ENCODE measurements around the gene PMS1.

The PMS1 gene

DNA sequence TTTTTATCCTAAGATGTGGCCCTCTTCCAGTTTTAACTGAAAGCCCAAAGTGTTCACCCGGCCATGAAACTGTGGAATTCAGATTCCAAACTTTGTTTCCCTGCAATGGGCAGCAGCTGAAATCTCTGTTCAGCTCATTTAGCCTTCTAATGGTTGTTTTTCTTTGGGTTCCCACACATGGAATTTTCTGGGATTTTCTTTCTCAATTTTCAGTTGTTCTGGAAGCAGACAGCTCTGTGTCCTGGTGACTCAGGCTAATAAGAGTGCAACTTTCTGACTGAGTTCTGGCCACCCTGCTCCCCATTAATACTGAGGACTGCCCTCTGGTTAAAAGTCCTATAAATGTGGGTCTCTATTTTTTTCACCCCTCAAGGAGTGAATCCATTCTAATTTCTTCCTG is 78.5 kb downstream of the PMS1 start:
- H3K4me1 ChIP-seq (ENCODE audit: control insufficient read depth, insufficient read depth, low read length, poor library complexity, severe bottlenecking): no peaks in the 10 kb centered on the region
- H3K27ac ChIP-seq (ENCODE audit: low read depth, low read length, severe bottlenecking): no peak overlapping the region
- WGBS, 2 experiments (ENCODE audit: insufficient coverage in 2 of 2): 100% methylated on average over 1 of the region's 1 CpG
- peaks cover 5% of the 10 kb centered on the region for H3K36me3 ChIP-seq (ENCODE audit: control insufficient read depth, insufficient read depth, low read length)
- no peak overlapping the region for H3K4me3 ChIP-seq (ENCODE audit: extremely low read depth, insufficient read depth, low read length, poor library complexity, severe bottlenecking)
- no peaks in the 10 kb centered on the region for H3K9me3 ChIP-seq (ENCODE audit: control insufficient read depth, low read length)

DNA sequence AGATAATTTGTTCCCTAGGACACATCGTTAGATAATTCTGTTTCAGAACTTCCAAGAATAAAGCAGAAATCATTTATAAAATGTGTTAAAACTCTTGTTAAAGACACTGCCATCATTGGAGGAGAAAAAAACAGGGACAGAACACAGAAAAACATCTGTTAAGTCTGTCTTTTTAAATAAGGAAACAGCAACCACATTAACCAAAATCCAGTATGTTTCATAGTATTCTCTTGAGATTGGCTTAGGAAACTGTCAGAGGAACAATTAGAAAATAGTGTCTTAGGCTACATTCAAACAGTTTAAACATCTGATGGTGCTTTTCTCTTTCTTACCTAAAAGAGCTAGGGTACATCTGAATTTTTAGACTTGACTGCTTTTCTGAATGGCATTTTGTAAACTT is 81.6 kb downstream of the PMS1 start:
- no CpG with 5 or more reads among the region's 1 CpG for WGBS, 2 experiments (ENCODE audit: insufficient coverage in 2 of 2)

DNA sequence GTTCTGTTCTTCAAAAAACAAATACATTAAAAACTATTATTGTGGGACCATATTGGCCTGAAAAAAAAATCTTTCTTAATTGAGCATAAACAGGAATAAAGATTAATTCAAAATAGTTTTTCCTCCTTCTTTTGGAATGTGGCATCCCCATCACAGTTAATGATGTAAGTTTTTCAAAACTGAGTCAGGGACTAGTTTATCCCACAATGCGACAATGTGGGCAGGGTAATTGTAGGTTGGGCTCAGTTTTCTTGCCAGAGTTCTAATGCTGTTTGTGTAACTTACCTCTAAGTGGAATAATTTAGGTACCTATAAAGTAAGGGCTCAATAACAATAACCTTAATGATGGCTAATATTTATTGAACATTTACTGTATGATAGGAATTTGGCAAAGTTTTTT is 82.0 kb downstream of the PMS1 start:
- WGBS, 2 experiments (ENCODE audit: insufficient coverage in 2 of 2): 100% methylated on average over 1 of the region's 1 CpG; no CpG with 5 or more reads in 1 of the 2 experiments
- Histone ChIP-seq H3K27ac (ENCODE audit: low read depth, low read length, severe bottlenecking) (no peak overlapping the region), H3K4me3 (ENCODE audit: extremely low read depth, insufficient read depth, low read length, poor library complexity, severe bottlenecking) (no peak overlapping the region), H3K4me1 (ENCODE audit: control insufficient read depth, insufficient read depth, low read length, poor library complexity, severe bottlenecking) (no peaks in the 10 kb centered on the region), H3K36me3 (ENCODE audit: control insufficient read depth, insufficient read depth, low read length) (peaks cover 5% of the 10 kb centered on the region), H3K9me3 (ENCODE audit: control insufficient read depth, low read length) (no peaks in the 10 kb centered on the region)

More for the DNA sequence above, 81.6 kb downstream of the PMS1 start:
- Histone ChIP-seq H3K27ac (ENCODE audit: low read depth, low read length, severe bottlenecking) (no peak overlapping the region), H3K36me3 (ENCODE audit: control insufficient read depth, insufficient read depth, low read length) (peaks cover 5% of the 10 kb centered on the region), H3K4me1 (ENCODE audit: control insufficient read depth, insufficient read depth, low read length, poor library complexity, severe bottlenecking) (no peaks in the 10 kb centered on the region), H3K9me3 (ENCODE audit: control insufficient read depth, low read length) (no peaks in the 10 kb centered on the region), H3K4me3 (ENCODE audit: extremely low read depth, insufficient read depth, low read length, poor library complexity, severe bottlenecking) (no peak overlapping the region)

DNA sequence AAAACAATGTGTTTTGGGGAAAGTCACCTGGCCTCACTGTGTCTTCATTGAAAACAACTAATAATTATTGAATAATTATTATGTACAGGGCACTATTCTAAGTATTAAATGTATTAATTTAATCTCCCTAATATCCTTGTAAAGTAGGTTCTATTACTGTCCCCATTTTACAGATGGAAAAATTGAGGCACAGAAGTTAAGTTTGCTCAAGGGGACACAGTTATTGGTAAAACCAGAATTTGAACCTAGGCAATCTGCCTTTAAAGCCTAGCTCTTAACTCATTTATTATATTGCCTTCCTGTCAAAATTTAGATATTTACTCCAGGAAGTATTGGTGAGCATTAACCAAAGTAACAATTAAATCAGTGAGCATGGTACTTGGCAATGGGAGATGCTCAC is 84.6 kb downstream of the PMS1 start:
- Histone ChIP-seq H3K4me3 (ENCODE audit: extremely low read depth, insufficient read depth, low read length, poor library complexity, severe bottlenecking) (no peak overlapping the region), H3K36me3 (ENCODE audit: control insufficient read depth, insufficient read depth, low read length) (peaks cover 5% of the 10 kb centered on the region), H3K9me3 (ENCODE audit: control insufficient read depth, low read length) (no peaks in the 10 kb centered on the region), H3K27ac (ENCODE audit: low read depth, low read length, severe bottlenecking) (no peak overlapping the region), H3K4me1 (ENCODE audit: control insufficient read depth, insufficient read depth, low read length, poor library complexity, severe bottlenecking) (no peaks in the 10 kb centered on the region)

DNA sequence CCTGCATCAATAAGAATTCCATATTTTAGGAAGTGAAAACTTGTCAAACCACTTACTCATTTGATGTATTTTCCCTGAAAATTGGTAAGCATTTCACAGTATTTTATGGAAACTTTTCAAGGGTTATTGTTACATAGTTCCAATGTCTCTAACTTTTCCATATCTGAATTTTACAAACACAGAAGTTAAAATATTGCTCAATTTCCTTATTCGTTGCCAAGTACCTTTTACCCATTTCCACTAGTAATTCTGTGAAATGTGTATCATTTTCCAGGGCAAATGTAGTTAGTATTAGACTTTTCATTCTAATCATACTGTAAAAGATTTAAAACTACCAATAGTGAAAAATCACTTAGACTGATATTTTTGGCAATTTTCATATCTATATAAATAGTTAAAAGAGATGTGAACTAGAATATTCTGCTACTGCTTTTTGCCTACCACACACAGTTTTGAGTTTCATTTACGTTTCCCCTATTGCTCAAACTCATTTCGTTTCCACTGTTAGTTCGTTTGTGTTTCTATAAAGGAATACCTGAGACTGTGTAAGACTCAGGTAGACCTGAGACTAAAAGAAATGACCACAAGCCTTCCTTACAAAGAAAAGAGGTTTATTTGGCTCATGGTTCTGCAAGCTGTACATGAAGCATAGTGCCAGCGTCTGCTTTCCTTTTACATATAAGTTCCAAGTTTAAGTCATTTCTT is 86.3 kb downstream of the PMS1 start:
- Histone ChIP-seq H3K27ac (ENCODE audit: low read depth, low read length, severe bottlenecking) (no peak overlapping the region), H3K4me3 (ENCODE audit: extremely low read depth, insufficient read depth, low read length, poor library complexity, severe bottlenecking) (no peak overlapping the region), H3K9me3 (ENCODE audit: control insufficient read depth, low read length) (no peaks in the 10 kb centered on the region), H3K4me1 (ENCODE audit: control insufficient read depth, insufficient read depth, low read length, poor library complexity, severe bottlenecking) (no peaks in the 10 kb centered on the region), H3K36me3 (ENCODE audit: control insufficient read depth, insufficient read depth, low read length) (peaks cover 9% of the 10 kb centered on the region)
- WGBS, 2 experiments (ENCODE audit: insufficient coverage in 2 of 2): 83 to 100% methylated on average over 1 of the region's 5 CpGs

DNA sequence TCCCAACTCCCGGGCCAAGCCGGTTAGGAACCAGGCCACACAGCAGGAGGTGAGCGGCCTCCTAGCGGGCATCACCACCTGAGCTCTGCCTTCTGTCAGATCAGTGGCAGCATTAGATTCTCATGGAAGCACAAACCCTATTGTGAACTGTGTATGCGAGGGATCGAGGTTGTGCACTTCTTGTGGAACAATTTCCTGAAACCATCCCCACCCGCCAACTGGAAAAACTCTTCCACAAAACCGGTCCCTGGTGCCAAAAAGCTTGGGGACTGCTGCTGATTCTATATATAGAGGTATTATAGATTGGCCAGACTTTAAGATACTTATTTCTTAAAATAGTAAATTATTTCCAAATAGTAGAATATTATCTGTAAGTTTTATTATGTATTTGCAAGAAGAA is 89.4 kb downstream of the PMS1 start:
- no peak overlapping the region for H3K27ac ChIP-seq (ENCODE audit: low read depth, low read length, severe bottlenecking)
- 94 to 100% methylated on average over 4 to 5 of the region's 8 CpGs for WGBS, 2 experiments (ENCODE audit: insufficient coverage in 2 of 2)
- H3K4me3 ChIP-seq (ENCODE audit: extremely low read depth, insufficient read depth, low read length, poor library complexity, severe bottlenecking): no peak overlapping the region
- H3K36me3 ChIP-seq (ENCODE audit: control insufficient read depth, insufficient read depth, low read length): peaks cover 17% of the 10 kb centered on the region
- no peaks in the 10 kb centered on the region for H3K4me1 ChIP-seq (ENCODE audit: control insufficient read depth, insufficient read depth, low read length, poor library complexity, severe bottlenecking)
- H3K9me3 ChIP-seq (ENCODE audit: control insufficient read depth, low read length): no peaks in the 10 kb centered on the region

DNA sequence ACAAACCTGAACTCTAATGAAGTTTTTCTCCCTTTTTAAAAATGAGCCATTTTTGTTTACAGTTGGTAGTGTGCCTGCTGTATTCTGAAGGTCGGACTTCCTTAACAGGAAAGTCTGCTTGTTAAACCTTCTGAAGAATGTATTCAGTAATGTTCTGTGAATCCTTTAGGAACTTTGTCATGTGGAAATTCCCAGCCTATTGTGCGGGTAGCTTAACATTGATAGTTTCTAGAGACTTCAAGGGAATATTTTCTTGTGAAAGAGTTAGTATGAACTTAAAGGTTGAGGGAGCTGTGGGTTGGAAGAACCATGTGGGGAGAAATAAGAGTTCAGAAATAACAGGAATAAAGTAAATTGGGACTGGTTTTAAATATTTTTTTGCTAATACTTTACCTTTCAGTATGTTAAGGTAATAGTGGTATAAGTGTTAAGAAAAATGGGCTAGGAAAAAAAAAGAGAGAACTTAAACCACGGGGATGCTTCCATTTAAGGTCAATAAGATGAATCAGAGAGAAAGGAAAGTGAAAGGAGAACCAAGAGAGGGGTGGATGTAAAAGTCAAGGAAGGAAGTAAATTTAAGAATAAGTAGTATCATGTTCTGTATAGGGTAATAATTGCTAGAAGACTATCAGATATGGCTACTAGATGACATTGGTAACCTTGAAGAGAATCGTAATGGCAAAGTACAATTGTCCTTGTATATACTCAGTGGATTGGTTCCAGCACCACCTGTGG is 90.5 kb downstream of the PMS1 start:
- Histone ChIP-seq H3K4me1 (ENCODE audit: control insufficient read depth, insufficient read depth, low read length, poor library complexity, severe bottlenecking) (no peaks in the 10 kb centered on the region), H3K36me3 (ENCODE audit: control insufficient read depth, insufficient read depth, low read length) (peaks cover 17% of the 10 kb centered on the region), H3K27ac (ENCODE audit: low read depth, low read length, severe bottlenecking) (no peak overlapping the region), H3K9me3 (ENCODE audit: control insufficient read depth, low read length) (no peaks in the 10 kb centered on the region), H3K4me3 (ENCODE audit: extremely low read depth, insufficient read depth, low read length, poor library complexity, severe bottlenecking) (no peak overlapping the region)
- 92 to 96% methylated on average over 3 of the region's 4 CpGs for WGBS, 2 experiments (ENCODE audit: insufficient coverage in 2 of 2)

DNA sequence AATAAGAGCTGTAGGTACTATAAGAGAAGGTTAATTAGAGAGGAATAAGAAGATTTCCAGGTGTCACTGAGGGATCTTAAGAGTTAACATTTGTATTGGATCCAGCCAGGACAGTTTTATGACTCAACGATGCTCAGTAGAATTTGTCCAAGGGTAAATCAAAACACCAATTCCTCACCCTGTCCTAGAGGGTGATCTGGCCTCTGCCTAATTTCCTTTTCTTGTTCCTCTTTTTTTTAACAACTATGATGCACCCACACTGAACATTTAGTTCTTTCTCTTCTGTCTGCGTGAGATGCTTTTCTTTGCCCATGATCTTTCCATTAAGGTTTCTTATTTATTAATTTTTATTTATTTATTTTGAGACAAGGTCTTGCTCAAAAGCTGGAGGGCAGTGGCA is 92.0 kb downstream of the PMS1 start:
- no peaks in the 10 kb centered on the region for H3K9me3 ChIP-seq (ENCODE audit: control insufficient read depth, low read length)
- H3K36me3 ChIP-seq (ENCODE audit: control insufficient read depth, insufficient read depth, low read length): peaks cover 17% of the 10 kb centered on the region
- H3K4me3 ChIP-seq (ENCODE audit: extremely low read depth, insufficient read depth, low read length, poor library complexity, severe bottlenecking): no peak overlapping the region
- peaks cover 2% of the 10 kb centered on the region for H3K4me1 ChIP-seq (ENCODE audit: control insufficient read depth, insufficient read depth, low read length, poor library complexity, severe bottlenecking)
- WGBS, 2 experiments (ENCODE audit: insufficient coverage in 2 of 2): 85 to 100% methylated on average over 1 of the region's 2 CpGs
- no peak overlapping the region for H3K27ac ChIP-seq (ENCODE audit: low read depth, low read length, severe bottlenecking)

DNA sequence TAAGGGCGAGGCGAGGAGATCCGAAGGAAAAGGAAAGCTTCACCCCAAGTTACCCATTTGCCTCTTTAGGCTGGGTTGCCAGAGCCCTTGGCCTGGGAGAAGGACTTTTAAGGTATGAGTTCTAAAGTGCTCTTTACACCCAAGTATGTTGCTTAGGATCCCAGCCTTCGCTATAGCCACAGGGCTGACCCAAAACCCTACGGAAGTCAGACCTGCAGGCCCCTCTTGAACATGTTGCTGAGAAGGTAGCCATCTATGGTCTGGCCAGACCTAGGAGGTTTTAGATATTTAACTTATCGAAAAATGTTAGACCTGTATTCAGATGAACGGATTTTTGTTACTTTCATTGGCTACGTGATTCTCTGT is 95.4 kb downstream of the PMS1 start:
- peaks cover 2% of the 10 kb centered on the region for H3K4me1 ChIP-seq (ENCODE audit: control insufficient read depth, insufficient read depth, low read length, poor library complexity, severe bottlenecking)
- peaks cover 17% of the 10 kb centered on the region for H3K36me3 ChIP-seq (ENCODE audit: control insufficient read depth, insufficient read depth, low read length)
- H3K9me3 ChIP-seq (ENCODE audit: control insufficient read depth, low read length): no peaks in the 10 kb centered on the region
- H3K4me3 ChIP-seq (ENCODE audit: extremely low read depth, insufficient read depth, low read length, poor library complexity, severe bottlenecking): no peak overlapping the region
- no peak overlapping the region for H3K27ac ChIP-seq (ENCODE audit: low read depth, low read length, severe bottlenecking)
- 98 to 100% methylated on average over 3 to 7 of the region's 8 CpGs for WGBS, 2 experiments (ENCODE audit: insufficient coverage in 2 of 2)

DNA sequence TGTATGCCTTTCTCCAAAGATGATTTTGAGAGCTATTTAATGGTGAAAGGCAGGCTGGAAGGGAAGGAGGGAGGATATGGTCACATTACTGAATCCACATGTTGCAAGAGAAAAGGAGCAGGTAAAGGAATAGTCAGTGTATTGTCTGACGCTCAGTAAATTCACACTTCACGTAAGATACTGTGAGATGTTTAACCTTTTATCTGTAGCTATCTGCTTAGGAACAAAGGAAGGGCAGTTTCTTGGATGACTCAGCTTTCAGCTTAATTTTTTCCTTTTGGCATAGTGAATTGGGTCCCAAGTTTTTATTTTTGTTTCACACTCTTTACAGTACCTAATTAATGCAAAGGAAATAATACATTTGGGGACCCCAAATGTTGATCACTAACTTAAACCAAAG is 96.2 kb downstream of the PMS1 start:
- no peak overlapping the region for H3K4me3 ChIP-seq (ENCODE audit: extremely low read depth, insufficient read depth, low read length, poor library complexity, severe bottlenecking)
- peaks cover 2% of the 10 kb centered on the region for H3K4me1 ChIP-seq (ENCODE audit: control insufficient read depth, insufficient read depth, low read length, poor library complexity, severe bottlenecking)
- peaks cover 13% of the 10 kb centered on the region for H3K36me3 ChIP-seq (ENCODE audit: control insufficient read depth, insufficient read depth, low read length)
- no peaks in the 10 kb centered on the region for H3K9me3 ChIP-seq (ENCODE audit: control insufficient read depth, low read length)
- H3K27ac ChIP-seq (ENCODE audit: low read depth, low read length, severe bottlenecking): no peak overlapping the region
- WGBS, 2 experiments (ENCODE audit: insufficient coverage in 2 of 2): 33 to 63% methylated on average over 1 to 2 of the region's 2 CpGs

DNA sequence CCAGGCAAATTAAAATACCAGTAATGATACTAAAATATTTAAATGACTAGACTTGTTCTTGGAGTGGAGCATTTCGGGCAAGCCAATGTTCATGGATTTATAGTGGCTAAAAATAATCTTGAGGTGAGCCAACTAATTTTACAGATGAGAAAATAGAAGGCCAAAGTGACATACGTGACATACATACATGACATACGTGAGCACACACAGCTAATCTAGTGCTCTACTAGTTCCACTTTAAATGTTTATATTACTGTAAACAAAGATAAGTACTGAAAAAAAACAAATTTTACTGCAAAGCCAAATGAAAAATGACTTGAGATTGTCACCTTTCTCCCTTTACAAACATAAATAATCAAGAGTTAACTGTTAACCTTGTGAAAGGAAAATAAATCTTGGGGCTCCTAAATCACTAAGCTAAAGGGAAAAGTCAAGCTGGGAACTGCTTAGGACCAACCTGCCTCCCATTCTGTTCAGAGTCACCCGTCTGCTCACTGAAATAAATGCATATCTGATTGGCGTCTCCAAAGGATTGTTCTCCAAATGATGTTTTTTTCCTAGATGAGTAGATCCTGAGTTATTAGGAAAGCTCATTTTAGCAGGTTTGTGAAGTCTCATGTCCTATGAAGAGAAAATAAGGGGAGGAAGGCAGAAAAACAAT is 96.7 kb downstream of the PMS1 start:
- WGBS, 2 experiments (ENCODE audit: insufficient coverage in 2 of 2): 79 to 100% methylated on average over 1 to 2 of the region's 5 CpGs
- Histone ChIP-seq H3K4me3 (ENCODE audit: extremely low read depth, insufficient read depth, low read length, poor library complexity, severe bottlenecking) (no peak overlapping the region), H3K4me1 (ENCODE audit: control insufficient read depth, insufficient read depth, low read length, poor library complexity, severe bottlenecking) (peaks cover 2% of the 10 kb centered on the region), H3K9me3 (ENCODE audit: control insufficient read depth, low read length) (no peaks in the 10 kb centered on the region), H3K27ac (ENCODE audit: low read depth, low read length, severe bottlenecking) (no peak overlapping the region), H3K36me3 (ENCODE audit: control insufficient read depth, insufficient read depth, low read length) (peaks cover 13% of the 10 kb centered on the region)

All from mesodermal cell (in vitro differentiated cells).